Astrocyte (in vitro differentiated cells and primary cell): ENCODE measurements around the gene C1orf35. TPM values are rescaled to one million over a fixed set of nuclear protein-coding genes. Genes with fewer than 3 reads are reported as not detected.

Source experiments
- DNase-seq: peaks from one replicate; pipeline ENCODE4 v3.0.0-alpha.2; 2010; ENCODE audit warnings: low read depth
- FAIRE-seq: peaks from 2 replicates; lab custom pipeline; 2011; peaks lifted over from hg19 to GRCh38; lab: Jason Lieb, UNC
- H2AFZ ChIP-seq: 2 replicates; pipeline ENCODE4 v1.6.0; 2012; ENCODE audit warnings: low read depth, low read length, inconsistent platforms
- H3K27ac ChIP-seq: 2 replicates; pipeline ENCODE4 v1.5.1; 2011; ENCODE audit warnings: low read depth, low read length, inconsistent platforms
- H3K27me3 ChIP-seq: 2 replicates; pipeline ENCODE4 v1.6.0; 2011; ENCODE audit warnings: low read length, inconsistent platforms; ENCODE audit not compliant: insufficient read depth
- H3K36me3 ChIP-seq: 2 replicates; pipeline ENCODE4 v1.5.1; 2011; ENCODE audit warnings: low read length, inconsistent platforms; ENCODE audit not compliant: insufficient read depth
- H3K4me1 ChIP-seq: 2 replicates; pipeline ENCODE4 v1.5.1; 2011; ENCODE audit warnings: low read length, inconsistent platforms; ENCODE audit not compliant: insufficient read depth
- H3K4me2 ChIP-seq: 2 replicates; pipeline ENCODE4 v1.6.0; 2012; ENCODE audit warnings: low read length, inconsistent platforms
- H3K4me3 ChIP-seq: 2 replicates; pipeline ENCODE4 v1.5.1; 2011; ENCODE audit warnings: low read depth, mild to moderate bottlenecking, low read length, inconsistent platforms; ENCODE audit not compliant: insufficient read depth
- H3K79me2 ChIP-seq: 2 replicates; pipeline ENCODE4 v1.6.0; 2012; ENCODE audit warnings: mild to moderate bottlenecking, low read length, inconsistent platforms; ENCODE audit not compliant: insufficient read depth
- H3K9ac ChIP-seq: 2 replicates; pipeline ENCODE4 v1.6.0; 2012; ENCODE audit warnings: mild to moderate bottlenecking, low read length, inconsistent platforms
- H3K9me3 ChIP-seq: 2 replicates; pipeline ENCODE4 v1.5.1; 2012; ENCODE audit warnings: low read depth, mild to moderate bottlenecking, low read length, inconsistent platforms; ENCODE audit not compliant: insufficient read depth
- H4K20me1 ChIP-seq: 2 replicates; pipeline ENCODE4 v1.6.0; 2012; ENCODE audit warnings: low read length, inconsistent platforms; ENCODE audit not compliant: insufficient read depth
- H3K27ac Mint-ChIP-seq: one replicate; pipeline ENCODE4 v1.8.0; 2021; ENCODE audit warnings: mild to moderate bottlenecking, mixed read lengths; ENCODE audit not compliant: unreplicated experiment
- H3K27me3 Mint-ChIP-seq: one replicate; pipeline ENCODE4 v1.8.0; 2021; ENCODE audit warnings: low read depth, mixed read lengths; ENCODE audit not compliant: unreplicated experiment
- H3K36me3 Mint-ChIP-seq: one replicate; pipeline ENCODE4 v1.8.0; 2021; ENCODE audit warnings: low read depth, mixed read lengths; ENCODE audit not compliant: unreplicated experiment
- H3K4me1 Mint-ChIP-seq: one replicate; pipeline ENCODE4 v1.8.0; 2021; ENCODE audit warnings: low read depth, mixed read lengths; ENCODE audit not compliant: unreplicated experiment
- H3K4me3 Mint-ChIP-seq: one replicate; pipeline ENCODE4 v1.8.0; 2021; ENCODE audit warnings: mild to moderate bottlenecking, moderate library complexity, mixed read lengths; ENCODE audit not compliant: unreplicated experiment
- H3K9me3 Mint-ChIP-seq: one replicate; pipeline ENCODE4 v1.8.0; 2021; ENCODE audit warnings: mild to moderate bottlenecking, mixed read lengths; ENCODE audit not compliant: unreplicated experiment
- EZH2 ChIP-seq: IDR thresholded peaks from 2 replicates; pipeline ENCODE4 v1.6.1; 2012; ENCODE audit warnings: mild to moderate bottlenecking, low read length, inconsistent platforms; ENCODE audit not compliant: insufficient read depth
- total RNA-seq: library from RNA; stranded (reverse); gene quantifications from 2 replicates; pipeline ENCODE4 v1.2.1, GENCODE V29; 2021
- TF ChIP-seq, protein P1 (sequence below): IDR thresholded peaks from 2 replicates; pipeline ENCODE4 v1.5.1; 2011; ENCODE audit warnings: low read depth, mild to moderate bottlenecking, inconsistent platforms, low read length, moderate library complexity; ENCODE audit not compliant: insufficient read depth

Gene C1orf35
- total RNA-seq, 1 donor from 2014 or later = 21.8 TPM

DNA sequence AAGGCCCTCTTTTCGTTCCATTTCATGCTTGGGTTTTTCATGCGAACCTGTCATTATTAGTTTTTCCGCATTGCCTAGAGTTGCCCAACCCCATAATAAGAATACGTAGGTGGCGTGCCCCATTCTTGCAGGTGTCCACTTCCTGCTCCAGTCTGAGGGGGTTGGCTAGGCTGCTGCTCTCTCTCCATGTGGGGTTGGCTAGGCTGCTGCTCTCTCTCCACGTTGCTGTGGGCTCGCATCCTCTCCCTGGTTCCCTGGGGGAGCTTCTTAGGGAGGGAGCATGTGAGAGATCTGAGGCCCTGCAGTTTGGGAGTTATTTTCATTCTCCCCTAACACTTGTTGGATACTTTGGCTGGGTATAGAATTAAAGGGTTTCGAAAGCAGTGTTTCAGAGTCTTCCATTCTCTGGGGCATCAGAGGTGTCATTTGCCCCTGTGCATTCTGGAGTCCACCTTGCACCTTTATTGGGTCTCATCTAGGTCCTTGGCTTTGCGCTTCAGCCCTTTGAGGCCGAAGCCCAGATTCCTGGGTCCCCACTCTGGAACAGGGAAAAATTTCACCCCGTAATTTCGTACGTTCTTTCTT is 8.6 kb downstream of the C1orf35 start:
- Mint-ChIP-seq H3K27me3 (no peaks in the 10 kb centered on the region), H3K4me3 (no peak overlapping the region)

DNA sequence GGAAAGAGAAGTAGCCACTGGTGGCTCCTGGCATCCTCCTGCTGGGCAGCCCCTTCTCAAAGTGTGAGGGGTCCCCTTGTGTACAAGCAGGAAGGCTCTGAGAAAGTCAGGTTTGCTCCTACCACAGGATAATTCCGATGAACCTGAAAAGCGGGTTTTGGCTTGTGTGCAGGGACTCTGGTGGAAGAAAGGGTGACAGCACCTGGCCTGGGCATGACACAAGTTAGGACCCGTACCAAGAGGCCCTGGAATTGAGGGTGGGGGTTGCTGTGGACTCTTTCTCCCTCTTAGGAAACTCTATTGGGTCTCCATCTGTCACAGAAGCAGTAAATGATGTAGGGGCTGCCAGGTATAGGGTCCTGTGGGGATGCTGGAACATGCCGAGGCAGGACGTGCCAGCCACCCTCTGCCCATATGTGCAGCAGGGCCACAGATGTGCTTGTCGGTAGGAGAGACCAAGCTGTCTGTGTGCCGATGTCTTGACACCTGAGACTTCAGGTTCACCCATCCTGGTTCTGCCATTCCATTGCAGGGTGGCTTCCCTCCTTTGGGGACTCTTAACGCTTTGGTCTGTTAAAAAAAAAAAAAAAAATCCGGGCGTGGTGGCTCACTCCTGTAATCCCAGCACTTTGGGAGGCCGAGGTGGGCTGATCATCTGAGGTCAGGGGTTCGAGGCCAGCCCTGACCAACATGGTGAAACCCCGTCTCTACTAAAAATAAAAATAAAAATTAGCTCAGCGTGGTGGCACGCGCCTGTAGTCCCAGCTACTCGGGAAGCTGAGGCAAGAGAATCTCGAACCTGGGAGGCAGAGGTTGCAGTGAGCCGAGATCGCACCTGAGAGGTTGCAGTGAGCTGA is 9.8 kb downstream of the C1orf35 start:
- Histone ChIP-seq H3K27me3 (no peaks in the 10 kb centered on the region), H4K20me1 (peaks cover 100% of the 10 kb centered on the region), H3K4me3 (no peak overlapping the region), H2AFZ (no peak overlapping the region), H3K4me1 (peaks cover 21% of the 10 kb centered on the region), H3K36me3 (peaks cover 19% of the 10 kb centered on the region), H3K9me3 (peaks cover 10% of the 10 kb centered on the region), H3K4me2 (no peak overlapping the region), H3K79me2 (peaks cover 100% of the 10 kb centered on the region), H3K27ac (no peak overlapping the region), H3K9ac (no peak overlapping the region)
- FAIRE-seq (no peak), DNase-seq (no peak)
- Mint-ChIP-seq H3K4me1 (peaks cover 60% of the 10 kb centered on the region), H3K9me3 (peaks cover 3% of the 10 kb centered on the region), H3K27ac (no peak overlapping the region), H3K27me3 (no peaks in the 10 kb centered on the region), H3K36me3 (peaks cover 17% of the 10 kb centered on the region), H3K4me3 (no peak overlapping the region)
- TF ChIP-seq EZH2 = no peak
- TF ChIP-seq, protein P1, sequence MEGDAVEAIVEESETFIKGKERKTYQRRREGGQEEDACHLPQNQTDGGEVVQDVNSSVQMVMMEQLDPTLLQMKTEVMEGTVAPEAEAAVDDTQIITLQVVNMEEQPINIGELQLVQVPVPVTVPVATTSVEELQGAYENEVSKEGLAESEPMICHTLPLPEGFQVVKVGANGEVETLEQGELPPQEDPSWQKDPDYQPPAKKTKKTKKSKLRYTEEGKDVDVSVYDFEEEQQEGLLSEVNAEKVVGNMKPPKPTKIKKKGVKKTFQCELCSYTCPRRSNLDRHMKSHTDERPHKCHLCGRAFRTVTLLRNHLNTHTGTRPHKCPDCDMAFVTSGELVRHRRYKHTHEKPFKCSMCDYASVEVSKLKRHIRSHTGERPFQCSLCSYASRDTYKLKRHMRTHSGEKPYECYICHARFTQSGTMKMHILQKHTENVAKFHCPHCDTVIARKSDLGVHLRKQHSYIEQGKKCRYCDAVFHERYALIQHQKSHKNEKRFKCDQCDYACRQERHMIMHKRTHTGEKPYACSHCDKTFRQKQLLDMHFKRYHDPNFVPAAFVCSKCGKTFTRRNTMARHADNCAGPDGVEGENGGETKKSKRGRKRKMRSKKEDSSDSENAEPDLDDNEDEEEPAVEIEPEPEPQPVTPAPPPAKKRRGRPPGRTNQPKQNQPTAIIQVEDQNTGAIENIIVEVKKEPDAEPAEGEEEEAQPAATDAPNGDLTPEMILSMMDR = no peak

More for the DNA sequence above, 8.6 kb downstream of the C1orf35 start:
- H4K20me1 ChIP-seq = peaks cover 100% of the 10 kb centered on the region
- H3K4me2 ChIP-seq = no peak overlapping the region
- TF ChIP-seq EZH2 = no peak
- TF ChIP-seq, protein P1 = no peak
- H3K27ac ChIP-seq = no peak overlapping the region
- H3K9me3 Mint-ChIP-seq = peaks cover 3% of the 10 kb centered on the region
- H3K27ac Mint-ChIP-seq = no peak overlapping the region
- H2AFZ ChIP-seq = no peak overlapping the region
- H3K27me3 ChIP-seq = no peaks in the 10 kb centered on the region
- H3K79me2 ChIP-seq = peaks cover 100% of the 10 kb centered on the region
- no peak for FAIRE-seq
- no peak for DNase-seq
- H3K36me3 ChIP-seq = peaks cover 21% of the 10 kb centered on the region
- H3K4me3 ChIP-seq = no peak overlapping the region
- H3K36me3 Mint-ChIP-seq = peaks cover 15% of the 10 kb centered on the region
- H3K4me1 Mint-ChIP-seq = peaks cover 48% of the 10 kb centered on the region
- no peak overlapping the region for H3K9ac ChIP-seq
- peaks cover 10% of the 10 kb centered on the region for H3K9me3 ChIP-seq
- peaks cover 12% of the 10 kb centered on the region for H3K4me1 ChIP-seq
